Measurements from ENCODE around the gene PRAMEF33.
"Not testable (repeated sequence)": the region's sequence is repeated elsewhere in the genome, so short reads cannot be mapped to it uniquely, and the experiment has no call there.

Gene PRAMEF33, protein sequence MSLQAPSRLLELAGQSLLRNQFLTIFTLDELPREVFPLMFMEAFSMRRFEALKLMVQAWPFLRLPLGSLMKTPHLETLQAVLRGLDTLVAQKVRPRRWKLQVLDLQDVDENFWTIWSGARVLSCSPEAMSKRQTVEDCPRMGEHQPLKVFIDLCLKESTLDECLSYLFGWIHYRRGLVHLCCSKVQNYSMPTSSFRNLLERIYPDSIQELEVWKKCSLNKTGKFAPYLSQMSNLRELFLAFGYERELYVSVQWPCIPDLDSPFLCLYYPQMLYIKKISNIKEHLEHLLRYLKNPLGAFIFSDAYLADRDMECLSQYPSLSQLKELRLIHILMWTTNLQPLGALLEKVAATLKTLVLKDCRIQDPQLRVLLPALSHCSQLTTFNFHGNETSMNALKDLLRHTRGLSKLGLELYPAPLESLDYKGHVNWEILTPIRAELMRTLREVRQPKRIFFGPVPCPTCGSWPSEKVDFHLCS

DNA sequence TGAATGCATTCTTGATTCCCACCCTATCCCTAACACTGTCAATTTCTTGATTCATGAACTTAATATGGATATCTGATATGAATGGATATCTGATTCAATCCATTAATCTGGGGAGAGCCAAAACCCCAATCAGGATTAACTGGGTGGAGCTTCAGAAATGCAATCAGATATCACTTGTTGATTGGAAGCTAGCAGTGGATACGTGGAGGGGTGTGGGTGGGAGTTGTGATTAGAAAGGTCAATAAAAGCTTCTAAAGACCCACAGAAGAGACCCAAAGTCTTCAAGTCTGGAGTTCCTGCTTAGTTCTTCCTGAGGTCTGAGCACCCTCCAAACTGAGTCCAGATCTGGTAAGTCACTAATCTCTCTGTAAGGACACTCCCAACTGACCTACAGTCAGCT, at the start of gene PRAMEF33:
Gene PRAMEF33 (plus strand): TSS at position 301 of the 400 bp plus-strand sequence. CDS start 2,416 bp downstream, outside the sequence.
- DNase-seq, result not testable (repeated sequence)

DNA sequence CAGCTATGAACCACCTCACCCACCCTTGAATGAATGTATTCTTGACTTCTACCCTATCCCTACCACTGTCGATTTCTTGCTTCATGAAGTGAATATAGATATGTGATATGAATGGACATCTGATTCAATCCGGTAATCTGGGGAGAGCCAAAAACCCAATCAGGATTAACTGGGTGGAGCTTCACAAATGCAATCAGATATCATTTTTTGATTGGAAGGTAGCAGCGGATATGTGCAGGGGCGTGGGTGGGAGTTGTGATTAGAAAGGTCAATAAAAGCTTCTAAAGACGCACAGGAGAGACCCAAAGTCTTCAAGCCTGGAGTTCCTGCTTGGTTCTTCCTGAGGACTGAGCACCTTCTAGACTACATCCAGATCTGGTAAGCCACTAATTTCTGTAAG, 49.4 kb upstream of the PRAMEF33 start, which contains the start of gene PRAMEF5:
Gene PRAMEF5 (plus strand): TSS at position 301 of the 400 bp plus-strand sequence. CDS start 5,071 bp downstream, outside the sequence.
- DNase-seq, result not testable (repeated sequence)

DNA sequence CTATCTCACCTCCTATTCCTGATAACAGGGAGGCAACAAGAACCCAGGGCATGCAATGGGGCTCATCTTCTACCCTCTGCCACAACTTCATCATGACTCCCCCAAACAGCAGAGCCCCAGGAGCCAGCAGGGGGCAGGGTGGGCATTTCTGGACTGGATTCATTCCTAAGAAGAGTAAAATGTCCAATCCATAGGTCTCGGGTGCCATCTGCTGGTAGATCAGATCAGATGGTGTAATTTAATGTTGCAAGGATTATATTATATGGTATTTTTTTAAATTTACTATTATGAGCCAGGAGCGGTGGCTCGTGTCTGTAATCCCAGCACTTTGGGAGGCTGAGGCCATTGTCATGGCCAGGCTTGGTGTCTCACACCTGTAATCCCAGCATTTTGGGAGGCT, 38.2 kb upstream of the PRAMEF33 start:
- DNase-seq, result not testable (repeated sequence)

DNA sequence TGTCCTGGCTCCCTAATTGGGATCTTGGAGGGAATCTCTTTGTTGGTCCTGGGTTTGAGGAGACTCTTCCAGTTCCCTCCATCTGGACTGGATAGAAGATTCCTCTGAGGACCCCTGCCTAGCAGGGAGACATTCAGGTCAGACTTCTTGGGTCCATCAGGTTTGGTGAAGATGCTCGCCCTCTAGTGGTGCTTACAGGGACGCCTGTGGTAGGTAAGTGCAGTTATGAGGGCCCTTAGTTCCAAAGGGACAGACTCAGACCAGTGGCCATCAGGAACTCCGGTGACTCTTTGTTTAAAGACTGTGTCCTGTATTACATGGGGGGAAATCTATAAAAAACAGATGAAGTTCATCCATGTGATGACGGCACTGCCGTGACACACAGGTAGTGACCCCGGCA, 26.3 kb upstream of the PRAMEF33 start:
- not testable (repeated sequence) for DNase-seq

DNA sequence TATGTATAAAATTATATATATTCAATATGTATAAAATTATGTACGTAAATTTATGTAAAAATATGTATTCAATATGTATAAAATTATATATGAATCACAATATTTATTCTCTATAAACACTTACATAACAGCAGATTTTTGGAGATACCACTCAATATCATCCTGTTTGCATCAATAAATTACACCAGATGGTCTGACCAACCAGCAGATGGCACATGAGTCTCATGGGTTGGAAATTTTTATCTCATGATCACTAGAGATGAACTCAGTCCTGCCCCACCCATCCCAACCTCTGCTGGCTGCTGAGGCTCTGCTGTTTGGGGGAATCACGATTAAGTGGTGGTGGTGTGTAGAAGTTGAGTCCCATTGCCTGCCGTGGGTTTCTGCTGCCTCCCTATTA, 23.7 kb upstream of the PRAMEF33 start:
- not testable (repeated sequence) for DNase-seq

DNA sequence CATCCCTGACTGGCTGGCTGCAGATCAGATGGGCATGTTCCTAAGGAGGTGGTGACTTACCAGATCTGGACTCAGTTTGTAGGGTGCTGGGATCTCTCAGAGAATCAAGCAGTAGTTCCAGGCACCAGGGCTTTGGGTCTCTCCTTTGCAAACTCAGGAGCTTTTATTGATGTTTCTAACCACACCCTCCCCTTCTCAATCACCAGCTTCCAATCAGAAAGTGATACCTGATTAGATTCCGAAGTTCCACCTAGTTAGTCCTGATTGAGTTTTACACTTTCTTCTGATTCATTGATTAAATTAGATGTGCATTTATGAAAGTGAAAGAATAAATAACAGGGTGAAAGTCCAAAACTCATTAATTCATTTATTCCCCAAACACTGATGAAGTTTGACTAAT, 18.3 kb upstream of the PRAMEF33 start, which contains the start of gene PRAMEF8:
Gene PRAMEF8 (minus strand): TSS at position 101 of the 400 bp plus-strand sequence. CDS start 1,046 bp downstream, outside the sequence.
- not testable (repeated sequence) for DNase-seq

DNA sequence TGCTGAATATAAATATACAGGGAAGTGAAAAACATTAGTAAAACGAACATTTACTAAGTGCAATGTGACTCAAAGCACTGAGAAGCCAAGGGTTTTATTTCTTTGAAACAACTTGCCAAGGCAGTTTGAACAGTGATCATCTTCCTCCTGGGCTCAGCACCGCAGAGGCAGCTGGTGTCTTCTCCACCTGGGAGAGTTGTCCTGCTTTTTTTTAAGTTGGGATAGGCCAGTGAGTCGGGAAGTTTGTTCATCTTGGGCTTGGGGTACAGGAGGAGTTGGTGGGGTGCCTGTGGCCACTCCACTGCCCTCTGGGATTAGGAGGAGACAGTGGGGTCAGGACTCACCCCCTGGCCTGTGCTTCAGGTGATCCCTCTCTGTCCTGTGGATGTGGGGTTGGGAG, 14.3 kb upstream of the PRAMEF33 start:
- DNase-seq, result not testable (repeated sequence)

DNA sequence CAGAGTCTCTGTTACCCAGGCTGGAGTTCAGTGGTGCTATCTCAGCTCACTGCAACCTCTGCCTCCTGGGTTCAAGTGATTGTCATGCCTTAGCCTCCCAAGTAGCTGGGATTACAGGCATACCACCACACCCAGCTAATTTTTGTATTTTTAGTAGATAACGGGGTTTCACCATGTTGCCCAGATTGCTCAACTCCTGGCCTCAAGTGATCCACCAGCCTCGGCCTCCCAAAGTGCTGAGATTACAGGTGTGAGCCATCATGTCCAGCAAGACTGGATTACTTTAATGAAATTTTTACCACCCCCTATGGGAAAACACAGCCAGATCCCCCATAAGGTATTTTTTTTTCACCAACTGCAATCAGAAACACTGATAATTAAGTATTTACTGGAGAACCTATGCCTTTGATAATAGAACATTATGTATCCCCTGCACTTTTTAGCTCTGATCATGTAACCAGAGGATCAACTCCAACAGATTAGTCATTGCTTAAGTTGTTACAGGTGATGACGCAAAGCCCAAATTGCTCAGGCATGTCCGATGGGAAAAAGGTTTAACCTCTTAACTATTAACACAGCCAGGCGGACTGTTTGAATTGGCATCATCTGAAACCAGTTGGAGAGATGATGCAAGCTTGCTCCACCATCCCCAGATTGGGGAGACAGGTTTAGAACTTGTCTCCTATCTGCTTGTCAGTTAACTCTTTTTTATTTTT, 6.0 kb upstream of the PRAMEF33 start:
- not testable (repeated sequence) for DNase-seq

DNA sequence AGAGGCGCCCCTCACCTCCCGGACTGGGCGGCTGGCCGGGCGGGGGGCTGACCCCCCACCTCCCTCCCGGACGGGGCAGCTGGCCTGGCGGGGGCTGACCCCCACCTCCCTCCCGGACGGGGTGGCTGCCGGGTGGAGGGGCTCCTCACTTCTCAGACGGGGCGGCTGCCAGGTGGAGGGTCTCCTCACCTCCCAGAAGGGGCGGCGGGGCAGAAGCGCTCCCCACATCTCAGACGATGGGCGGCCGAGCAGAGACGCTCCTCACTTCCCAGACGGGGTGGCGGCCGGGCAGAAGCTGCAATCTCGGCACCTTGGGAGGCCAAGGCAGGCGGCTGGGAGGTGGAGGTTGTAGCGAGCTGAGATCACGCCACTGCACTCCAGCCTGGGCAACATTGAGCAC, 4.6 kb upstream of the PRAMEF33 start:
- not testable (repeated sequence) for DNase-seq

DNA sequence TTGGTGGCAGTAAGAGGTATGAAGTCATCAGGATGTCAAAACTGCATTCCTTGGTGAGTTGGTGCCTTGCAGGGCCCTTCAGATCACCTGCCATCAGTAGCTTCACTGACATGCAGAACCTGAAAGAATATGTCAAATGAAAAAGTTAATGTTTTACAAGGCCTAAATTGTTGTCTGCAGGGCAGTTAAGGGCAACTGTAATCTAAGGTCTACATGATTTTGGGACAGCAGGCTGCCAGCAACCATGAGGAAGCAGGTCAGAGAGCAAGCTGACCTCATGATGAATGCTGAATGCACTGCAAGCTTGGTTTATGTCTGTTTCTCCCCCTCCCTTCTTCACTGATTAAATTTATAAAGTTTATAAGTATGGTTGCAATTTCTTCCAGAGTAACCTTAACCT, 1.1 kb upstream of the PRAMEF33 start:
- not testable (repeated sequence) for DNase-seq

DNA sequence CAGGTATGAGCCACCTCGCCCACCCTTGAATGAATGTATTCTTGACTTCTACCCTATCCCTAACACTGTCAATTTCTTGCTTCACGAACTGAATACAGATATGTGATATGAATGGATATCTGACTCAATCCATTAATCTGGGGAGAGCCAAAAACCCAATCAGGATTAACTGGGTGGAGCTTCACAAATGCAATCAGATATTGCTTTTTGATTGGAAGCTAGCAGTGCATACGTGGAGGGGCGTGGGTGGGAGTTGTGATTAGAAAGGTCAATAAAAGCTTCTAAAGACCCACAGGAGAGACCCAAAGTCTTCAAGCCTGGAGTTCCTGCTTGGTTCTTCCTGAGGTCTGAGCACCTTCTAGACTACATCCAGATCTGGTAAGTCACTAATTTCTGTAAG, 11.9 kb downstream of the PRAMEF33 start, which contains the start of gene PRAMEF15:
Gene PRAMEF15 (plus strand): TSS at position 301 of the 400 bp plus-strand sequence. CDS start 2,827 bp downstream, outside the sequence.
- DNase-seq, result not testable (repeated sequence)

DNA sequence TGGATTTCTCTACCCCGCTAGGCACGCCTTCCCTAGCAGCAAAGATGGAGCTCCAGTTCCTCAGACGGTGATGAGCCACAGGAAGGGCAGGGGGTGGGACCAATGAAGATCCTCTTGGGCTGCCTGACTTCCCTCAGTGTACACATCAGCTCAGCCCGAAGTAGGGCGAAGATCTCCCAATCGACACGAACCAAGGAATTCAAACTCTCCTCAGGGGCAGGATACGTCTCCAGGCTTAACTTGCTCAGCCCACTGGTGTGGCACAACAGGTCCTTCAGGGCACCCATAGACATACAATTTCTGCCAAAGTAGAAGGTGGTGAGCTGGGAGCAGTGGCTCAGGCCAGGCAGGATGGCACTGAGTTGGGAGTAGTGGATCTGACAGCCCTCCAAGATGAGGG, 39.2 kb downstream of the PRAMEF33 start:
- DNase-seq, result not testable (repeated sequence)

DNA sequence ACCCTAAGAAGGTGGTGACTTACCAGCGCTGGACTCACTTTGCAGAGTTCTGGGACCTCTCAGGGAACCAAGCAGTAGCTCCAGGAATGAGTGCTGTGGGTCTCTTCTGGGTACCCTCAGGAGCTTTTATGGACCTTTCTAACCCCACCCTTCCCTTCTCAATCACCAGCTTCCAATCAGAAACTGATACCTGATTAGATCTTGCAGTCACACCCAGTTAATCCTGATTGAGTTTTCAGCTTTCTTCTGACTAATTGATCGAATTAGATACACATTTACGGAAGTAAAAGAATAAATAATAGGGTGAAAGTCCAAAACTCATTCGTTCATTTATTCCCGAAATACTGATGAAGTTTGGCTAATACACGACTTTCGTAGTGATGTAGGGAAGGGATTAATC, 43.7 kb downstream of the PRAMEF33 start, which contains the start of gene PRAMEF14:
Gene PRAMEF14 (minus strand): TSS at position 101 of the 400 bp plus-strand sequence. CDS start 1,820 bp downstream, outside the sequence.
- not testable (repeated sequence) for DNase-seq

DNA sequence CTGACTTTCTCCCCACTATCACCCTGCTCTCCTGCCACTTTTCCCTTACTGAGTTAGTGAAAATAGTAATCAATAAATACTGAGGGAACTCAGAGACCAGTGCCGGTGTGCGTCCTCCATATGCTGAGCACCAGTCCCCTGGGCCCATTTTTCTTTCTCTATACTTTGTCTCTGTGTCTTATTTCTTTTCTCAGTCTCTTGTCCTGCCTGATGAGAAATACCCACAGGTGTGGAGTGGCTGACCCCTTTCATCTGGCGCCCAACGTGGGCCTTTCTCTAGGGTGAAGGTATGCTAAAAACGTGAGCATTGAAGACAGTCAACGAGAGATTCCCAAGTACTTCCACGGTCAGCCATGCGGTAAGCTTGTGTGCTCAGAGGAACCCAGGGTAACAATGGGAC, 50.1 kb downstream of the PRAMEF33 start:
- not testable (repeated sequence) for DNase-seq

DNA sequence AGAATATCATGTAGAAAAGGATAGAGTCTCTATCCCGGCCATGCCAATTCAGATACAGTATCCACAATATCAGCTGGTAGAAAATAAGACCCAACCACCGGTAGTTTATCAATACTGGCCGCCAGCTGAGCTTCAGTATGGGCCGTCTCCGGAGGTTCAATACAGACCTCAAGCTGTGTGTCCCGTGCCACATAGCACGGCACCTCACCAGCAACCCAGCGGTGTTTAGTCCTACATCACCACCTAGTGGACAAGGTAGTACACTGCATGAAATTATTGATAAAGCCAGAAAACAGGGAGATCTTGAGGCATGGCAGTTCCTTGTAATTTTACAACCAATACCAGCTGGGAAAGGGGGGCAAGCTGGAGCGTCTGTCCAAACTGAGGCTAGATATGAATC, 51.1 kb downstream of the PRAMEF33 start:
- not testable (repeated sequence) for DNase-seq

DNA sequence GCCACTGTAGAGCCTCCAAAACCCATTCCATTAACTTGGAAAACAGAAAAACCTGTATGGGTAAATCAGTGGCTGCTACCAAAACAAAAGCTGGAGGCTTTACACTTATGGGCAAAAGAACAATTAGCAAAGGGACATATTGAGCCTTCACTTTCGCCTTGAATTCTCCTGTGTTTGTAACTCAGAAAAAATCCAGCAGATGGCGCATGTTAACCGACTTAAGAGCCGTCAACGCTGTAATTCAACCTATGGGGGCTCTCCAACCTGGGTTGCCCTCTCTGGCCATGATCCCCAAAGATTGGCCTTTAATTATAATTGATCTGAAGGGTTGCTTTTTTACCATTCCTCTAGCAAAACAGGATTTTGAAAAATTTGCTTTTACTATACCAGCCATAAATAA, 53.4 kb downstream of the PRAMEF33 start:
- DNase-seq, result not testable (repeated sequence)
